Measurements from ENCODE around the gene MUC21.
"Not testable (repeated sequence)": the region's sequence is repeated elsewhere in the genome, so short reads cannot be mapped to it uniquely, and the experiment has no call there.

The MUC21 gene

DNA sequence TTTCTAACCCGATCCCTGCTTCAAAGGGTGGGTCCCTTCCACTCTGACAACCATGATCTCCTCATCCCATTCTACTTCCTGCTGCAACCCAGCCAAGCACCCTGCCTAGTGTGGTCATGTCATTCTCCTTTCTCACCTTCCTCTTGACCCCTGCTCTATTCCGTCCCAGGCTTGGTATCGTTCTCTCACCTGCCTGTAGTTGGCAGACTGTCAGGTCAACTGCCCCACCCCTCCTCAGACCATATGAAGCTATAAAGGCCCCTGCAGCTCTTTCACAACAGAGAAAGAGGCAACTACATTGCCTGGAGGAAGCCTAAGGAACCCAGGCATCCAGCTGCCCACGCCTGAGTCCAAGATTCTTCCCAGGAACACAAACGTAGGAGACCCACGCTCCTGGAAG lies at the start of gene MUC21:
Gene MUC21 (plus strand): TSS at position 280 of the 400 bp plus-strand sequence. CDS start 241 bp downstream, outside the sequence.
- no peak for DNase-seq

- DNase-seq = no peak
These were observed 48.5 kb upstream of the MUC21 start for GRCh38 chr6:30935018-30935417.

DNA sequence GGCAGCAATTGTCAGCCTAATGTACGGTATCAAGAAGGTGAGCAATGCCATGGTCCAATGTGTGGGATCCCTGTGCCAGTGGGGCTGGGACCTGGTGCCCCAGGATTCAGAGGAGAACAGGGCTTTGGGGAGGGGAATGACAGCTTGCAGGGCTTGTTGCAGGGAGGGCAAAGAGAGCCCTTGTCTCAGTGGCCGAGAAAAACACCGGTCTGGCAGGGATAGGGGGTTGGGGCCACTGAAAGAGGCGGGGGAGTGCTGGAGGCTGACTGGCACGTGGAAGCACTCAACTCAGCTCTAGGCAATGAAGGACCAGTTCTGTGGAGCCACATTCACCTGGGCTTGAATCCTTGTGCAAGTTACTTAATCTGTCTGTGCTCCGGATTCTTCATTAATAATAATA lies 46.3 kb upstream of the MUC21 start:
- DNase-seq = no peak

DNA sequence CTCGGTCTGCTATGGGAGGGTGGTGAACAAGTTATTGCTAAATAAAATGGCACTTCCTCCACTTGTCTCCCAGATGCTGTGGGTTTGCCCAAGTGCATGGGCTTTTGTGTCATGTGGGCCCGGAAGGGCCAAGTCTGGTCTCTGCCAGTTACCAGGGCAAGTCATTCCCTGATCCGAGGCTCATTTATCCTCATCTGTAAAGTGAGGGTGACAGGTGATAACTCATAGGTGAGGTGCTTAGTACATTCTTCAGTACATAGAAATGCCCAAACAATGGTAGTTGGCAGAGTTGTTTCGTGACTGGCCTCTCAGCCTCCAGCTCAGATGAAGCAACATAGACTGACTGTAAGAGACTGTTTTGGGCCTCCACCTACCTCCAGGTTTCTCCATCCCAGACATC lies 44.8 kb upstream of the MUC21 start:
- DNase-seq = no peak

DNA sequence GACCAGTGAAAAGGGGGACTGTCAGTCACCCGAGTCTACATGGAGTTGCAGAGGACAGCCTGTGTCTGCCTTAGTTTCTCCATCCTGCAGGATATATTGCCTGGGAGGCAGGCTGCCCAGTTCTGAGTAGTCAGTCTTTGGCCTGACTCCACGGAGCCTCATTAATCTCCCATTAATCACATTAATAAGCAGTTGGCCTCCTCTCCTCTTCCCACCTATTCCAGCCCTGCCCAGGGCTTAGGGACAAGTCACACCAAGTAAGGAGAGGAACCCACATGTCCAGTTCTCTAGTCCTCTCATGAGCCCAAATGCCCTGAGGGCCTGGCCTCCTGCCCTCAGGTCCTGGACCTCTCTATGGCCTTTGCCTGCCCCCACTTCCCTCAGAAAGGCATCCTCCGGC lies 44.0 kb upstream of the MUC21 start:
- DNase-seq = no peak

DNA sequence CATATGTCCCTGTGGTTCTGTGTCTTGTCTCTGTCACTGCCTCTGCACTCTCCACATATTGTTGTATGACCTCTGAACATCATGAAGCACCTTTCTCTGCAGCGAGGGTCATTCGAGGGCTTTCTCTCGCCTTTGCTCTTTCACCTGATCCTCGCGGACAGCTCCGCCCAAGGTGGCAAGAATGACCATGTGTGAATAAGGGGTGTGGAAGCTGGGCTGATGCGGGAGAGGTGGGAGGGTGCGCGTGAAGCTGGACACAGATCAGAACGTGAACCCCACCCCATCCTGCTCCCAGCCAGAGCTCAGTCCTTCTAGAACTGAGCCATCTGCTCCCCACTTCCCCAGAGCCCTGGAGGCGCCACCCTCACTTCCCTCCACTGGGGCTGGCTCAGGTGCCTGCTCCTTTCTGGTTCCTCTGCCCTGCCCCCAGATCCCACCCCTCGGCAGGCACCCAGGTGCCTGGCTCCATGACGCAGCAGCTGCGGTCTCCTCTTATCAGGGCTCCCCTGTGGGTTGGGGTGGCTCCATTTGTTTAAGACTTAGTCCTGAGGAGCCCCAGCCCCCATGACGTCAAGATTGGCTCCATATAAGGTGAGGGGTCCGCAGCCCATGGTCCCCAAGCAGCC lies 43.0 kb upstream of the MUC21 start, which contains the start of gene MUCL3:
Gene MUCL3 (plus strand): TSS at position 613 of the 626 bp plus-strand sequence. CDS start 27 bp downstream, outside the sequence.
- DNase-seq = no peak

- no peak for DNase-seq
These were observed 41.0 kb upstream of the MUC21 start for GRCh38 chr6:30942338-30943060.

DNA sequence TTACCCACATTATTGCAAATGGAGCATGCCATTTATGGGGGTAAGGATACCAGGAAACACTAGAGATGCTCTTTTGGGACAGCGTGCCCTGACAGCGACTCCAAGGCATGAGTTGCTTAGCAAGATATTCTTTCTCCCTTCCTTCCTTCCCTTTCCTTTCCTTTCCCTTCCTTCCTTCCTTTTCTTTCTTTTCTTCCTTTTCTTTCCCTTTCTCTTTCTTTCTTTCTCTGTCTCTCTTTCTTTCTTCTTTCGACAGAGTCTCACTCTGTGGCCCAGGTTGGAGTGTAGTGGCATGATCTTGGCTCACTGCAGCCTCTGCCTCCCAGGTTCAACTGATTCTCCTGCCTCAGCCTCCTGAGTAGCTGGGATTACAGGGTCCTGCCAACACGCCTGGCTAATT lies 39.5 kb upstream of the MUC21 start:
- no peak for DNase-seq

DNA sequence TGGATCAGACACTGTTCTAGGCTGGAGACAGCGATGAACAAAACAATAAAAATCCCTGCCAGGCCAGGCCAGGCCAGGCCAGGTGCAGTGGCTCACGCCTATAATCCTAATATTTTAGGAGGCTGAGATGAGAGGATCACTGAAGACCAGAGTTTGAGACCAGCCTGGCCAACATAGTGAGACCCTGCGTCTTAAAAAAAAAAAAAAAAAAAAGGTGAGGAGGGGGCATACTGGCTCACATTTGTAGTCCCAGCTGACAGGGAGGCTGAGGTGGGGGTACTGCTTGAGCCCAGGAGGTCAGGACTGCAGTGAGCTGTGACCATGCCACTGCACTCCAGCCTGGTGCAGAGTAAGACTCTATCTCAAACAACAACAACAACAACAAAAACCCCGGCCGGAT lies 38.2 kb upstream of the MUC21 start:
- no peak for DNase-seq

DNA sequence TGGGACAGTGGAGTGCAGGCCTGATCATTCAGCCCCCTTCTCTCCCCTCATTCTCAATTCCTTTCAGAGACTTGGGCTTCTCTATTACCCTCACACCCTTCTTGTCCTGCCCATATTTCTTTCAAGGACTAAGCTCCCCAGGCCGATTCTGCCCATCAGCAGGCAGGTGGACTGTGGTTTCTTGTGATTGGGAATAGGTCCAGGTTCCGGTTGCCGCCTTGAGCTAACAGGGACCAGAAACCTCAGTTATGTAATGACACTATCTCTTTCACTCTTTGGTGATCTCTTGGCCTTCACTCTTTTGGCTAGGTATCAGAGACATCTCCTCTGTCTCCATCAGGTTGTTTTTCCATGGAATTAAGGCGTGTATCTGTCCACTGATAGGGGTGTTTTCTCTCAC lies 36.3 kb upstream of the MUC21 start:
- no peak for DNase-seq

GRCh38 chr6:30948811-30949210 lies 34.7 kb upstream of the MUC21 start:
- no peak for DNase-seq

DNA sequence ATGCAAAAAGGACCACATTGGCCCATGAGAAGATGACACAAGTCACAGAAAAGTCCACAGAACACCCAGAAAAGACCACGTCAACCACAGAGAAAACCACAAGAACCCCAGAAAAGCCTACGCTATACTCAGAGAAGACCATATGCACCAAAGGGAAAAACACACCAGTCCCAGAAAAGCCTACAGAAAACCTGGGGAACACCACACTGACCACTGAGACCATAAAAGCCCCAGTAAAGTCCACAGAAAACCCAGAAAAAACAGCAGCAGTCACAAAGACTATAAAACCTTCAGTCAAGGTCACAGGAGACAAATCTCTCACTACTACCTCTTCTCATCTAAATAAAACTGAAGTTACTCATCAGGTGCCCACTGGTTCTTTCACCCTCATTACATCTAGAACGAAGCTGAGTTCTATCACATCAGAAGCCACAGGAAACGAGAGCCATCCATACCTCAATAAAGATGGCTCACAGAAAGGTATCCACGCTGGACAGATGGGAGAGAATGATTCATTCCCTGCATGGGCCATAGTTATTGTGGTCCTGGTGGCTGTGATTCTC lies 31.5 kb upstream of the MUC21 start:
- no peak for DNase-seq

- no peak for DNase-seq
These were observed 28.7 kb upstream of the MUC21 start for GRCh38 chr6:30954631-30955366.

DNA sequence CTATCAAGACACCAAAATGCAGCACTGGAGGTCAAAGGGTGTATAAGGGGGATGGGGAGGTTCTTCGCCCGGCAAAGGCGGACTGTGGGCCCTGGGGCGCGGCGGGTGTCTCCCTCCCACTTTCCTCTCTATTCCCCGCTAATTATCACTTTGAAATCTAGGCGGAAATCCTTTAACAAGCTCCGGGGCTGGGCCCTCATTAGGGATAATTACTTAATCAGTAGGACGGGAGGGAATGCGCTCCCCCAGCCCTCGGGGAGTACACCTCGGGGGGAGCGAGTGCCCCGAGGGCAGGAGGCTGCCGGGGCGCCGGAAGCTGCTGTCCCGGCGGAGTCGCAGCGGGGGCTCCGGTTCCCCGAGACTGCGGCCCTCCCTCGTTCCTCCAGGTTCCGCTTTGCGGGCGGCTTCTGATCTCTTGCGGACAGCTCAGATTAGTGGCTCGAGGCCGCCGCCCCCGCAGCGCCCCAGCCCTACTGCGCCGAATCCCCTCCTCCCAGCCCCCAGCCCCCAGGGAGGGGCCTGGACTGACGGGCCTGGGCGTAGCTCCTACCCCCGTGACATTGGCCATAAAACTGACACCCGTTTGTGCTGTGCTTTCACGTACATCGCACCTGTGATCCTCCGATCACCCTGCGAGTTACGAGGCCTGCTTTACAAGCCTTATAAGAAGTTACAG lies 28.0 kb upstream of the MUC21 start:
- peak; percentile 77 for DNase-seq

DNA sequence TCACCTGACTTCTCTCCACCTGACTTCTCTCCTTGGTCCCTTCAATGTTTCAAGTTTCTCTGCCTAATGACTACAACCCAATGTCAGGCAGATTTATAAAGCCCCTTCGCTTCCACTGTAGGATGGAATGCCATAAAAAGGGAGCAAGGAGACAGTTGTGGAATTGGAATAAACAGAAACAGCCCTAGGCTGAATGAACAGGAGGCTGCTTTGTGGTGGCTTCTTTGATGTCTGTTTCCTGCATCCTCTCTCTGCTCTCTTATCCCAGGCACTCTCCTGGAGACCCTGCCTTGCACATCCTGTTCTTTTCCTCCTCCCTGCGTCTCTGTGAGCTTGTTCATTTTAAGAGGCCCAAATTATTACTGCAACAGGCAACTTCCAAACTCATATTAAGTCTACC lies 25.8 kb upstream of the MUC21 start:
- DNase-seq = no peak

DNA sequence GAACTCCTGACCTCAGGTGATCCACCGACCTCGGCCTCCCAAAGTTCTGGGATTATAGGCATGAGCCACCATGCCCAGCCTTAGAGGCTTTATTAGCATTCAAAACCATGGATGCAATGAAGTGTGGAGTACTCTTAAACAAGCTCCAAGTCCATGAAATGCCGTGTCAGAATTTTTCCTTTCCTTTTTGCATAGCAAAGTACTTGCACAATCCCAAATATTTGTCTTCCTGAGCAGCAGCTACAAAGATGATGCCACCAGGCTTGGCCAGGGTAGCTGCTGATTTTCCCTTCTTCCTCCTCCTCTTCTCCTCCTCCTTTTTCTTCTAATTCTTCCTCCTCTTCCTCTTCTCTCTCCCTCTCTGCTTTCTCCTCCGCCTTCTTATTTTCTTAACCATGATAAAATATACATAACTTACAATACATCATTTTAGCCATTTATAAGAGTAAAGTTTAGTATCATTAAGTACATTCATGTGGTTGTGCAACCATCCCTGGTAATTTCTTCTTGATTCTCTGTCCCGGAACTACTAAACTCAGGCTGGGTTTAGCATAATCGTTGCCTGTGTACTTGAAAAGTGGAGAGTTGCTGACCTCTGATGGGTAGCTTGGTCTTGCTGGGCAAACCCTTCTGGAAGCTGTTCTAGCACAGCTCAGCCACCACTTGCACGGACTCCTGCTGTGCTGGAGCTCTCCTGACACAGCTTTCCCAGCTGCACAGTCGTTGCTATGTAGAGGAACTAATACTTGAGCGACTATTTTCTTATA lies 22.4 kb upstream of the MUC21 start:
- no peak for DNase-seq

DNA sequence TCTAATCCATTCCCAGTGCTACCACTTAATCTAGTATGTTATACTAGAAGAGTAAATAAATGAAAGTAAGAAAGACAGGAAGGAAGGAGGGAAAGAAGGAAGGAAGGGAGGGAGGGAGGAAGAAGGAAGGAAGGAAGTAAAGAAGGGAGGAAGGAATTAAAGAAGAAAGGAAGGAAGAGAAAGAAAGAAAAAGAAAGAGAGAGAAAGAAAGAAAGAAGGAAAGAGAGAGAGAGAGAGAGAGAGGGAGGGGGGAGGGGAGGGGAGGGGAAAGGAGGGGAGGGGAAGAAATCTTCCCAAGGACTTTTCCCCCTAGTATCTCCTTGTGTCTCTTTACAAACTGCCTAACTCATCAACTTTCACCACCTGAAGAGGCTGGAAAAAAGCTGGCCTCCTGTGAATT lies 20.8 kb upstream of the MUC21 start:
- no peak for DNase-seq

- no peak for DNase-seq
These were observed 19.9 kb upstream of the MUC21 start for GRCh38 chr6:30963641-30964040.

GRCh38 chr6:30964075-30964474 lies 19.4 kb upstream of the MUC21 start:
- no peak for DNase-seq

GRCh38 chr6:30965140-30965601 lies 18.3 kb upstream of the MUC21 start:
- DNase-seq = no peak

DNA sequence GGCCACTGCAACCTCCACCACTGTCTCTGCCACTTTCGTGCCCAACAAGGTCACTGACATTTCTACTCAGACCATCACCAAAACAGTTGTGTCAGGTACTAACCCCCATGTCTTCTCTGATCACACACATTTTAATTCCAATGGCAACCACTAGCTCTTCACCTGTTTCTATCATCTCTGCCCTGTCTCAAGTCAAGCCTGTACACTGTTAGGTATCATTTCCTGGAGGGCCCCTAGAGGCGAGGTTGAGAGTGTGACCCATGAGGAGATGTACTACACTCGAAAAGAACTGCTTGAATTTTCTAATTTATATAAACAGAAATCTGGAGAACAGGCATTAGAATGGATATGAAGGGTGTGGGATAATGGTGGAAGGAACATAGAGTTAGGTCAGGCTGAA lies 17.4 kb upstream of the MUC21 start:
- DNase-seq = no peak

DNA sequence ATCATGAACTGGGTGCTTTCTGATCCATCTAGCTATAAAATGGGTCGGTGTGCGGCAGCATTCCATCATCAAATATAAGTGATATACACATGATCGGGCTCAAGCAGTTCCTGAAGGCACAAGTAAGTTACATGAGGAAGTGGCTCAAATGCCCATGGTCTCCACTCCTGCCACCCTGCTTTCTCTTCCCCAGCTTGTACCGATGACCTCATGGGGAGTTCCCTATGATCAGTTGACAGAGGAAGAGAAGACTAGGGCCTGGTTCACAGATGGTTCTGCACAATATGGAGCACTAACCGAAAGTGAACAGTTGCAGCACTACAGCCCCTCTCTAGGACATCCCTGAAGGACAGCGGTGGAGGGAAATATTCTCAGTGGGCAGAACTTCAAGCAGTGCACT lies 14.3 kb upstream of the MUC21 start:
- not testable (repeated sequence) for DNase-seq
